WTC11 (cell line): ENCODE results near the gene SNX7. TPM values are rescaled to one million over a fixed set of nuclear protein-coding genes. Genes with fewer than 3 reads are reported as not detected.

Experiments used
- ATAC-seq: fragments of 200-7000 bp; cut with Tn5 transposase; 2 replicates; pipeline ENCODE4 v1.10.0; 2021; ENCODE audit warnings: mild to moderate bottlenecking, moderate library complexity
- CTCF ChIA-PET: fragments of 300-600 bp; sonication (Branson Sonifier 250); formaldehyde crosslinking; loops from one replicate; lab custom pipeline; 2021; ENCODE audit warnings: antibody characterized with exemption; lab: Charles Lee
- POLR2A ChIA-PET: fragments of 350-600 bp; sonication (Branson Sonifier 250); formaldehyde crosslinking; loops from one replicate; lab custom pipeline; 2021; ENCODE audit warnings: antibody characterized with exemption; lab: Charles Lee
- DNase-seq: peaks from one replicate; pipeline ENCODE4 v3.0.0; 2021; ENCODE audit warnings: low spot score
- H3K27ac Mint-ChIP-seq: 2 replicates; pipeline ENCODE4 v1.8.0; 2021; ENCODE audit warnings: mixed read lengths
- H3K27me3 Mint-ChIP-seq: 2 replicates; pipeline ENCODE4 v1.8.0; 2021; ENCODE audit warnings: low read depth, mild to moderate bottlenecking, moderate library complexity, mixed read lengths
- H3K36me3 Mint-ChIP-seq: 2 replicates; pipeline ENCODE4 v1.8.0; 2021; ENCODE audit warnings: mixed read lengths
- H3K4me1 Mint-ChIP-seq: 2 replicates; pipeline ENCODE4 v1.8.0; 2022; ENCODE audit warnings: mixed read lengths
- H3K4me3 Mint-ChIP-seq: 2 replicates; pipeline ENCODE4 v1.8.0; 2021; ENCODE audit warnings: mild to moderate bottlenecking, moderate library complexity, mixed read lengths
- H3K9me3 Mint-ChIP-seq: 2 replicates; pipeline ENCODE4 v1.8.0; 2021; ENCODE audit warnings: mixed read lengths
- AR ChIP-seq: fragments of 250-450 bp; sonication (Bioruptor Pico); IDR thresholded peaks from 2 replicates; pipeline ENCODE4 v1.9.0; 2021; ENCODE audit warnings: mild to moderate bottlenecking
- ATF3 ChIP-seq: sonication (generic); formaldehyde crosslinking; conservative IDR thresholded peaks from 2 replicates; pipeline ENCODE4 v1.8.1; 2022; ENCODE audit warnings: mild to moderate bottlenecking, missing genetic modification reagents
- ATF6 ChIP-seq: sonication (generic); formaldehyde crosslinking; IDR thresholded peaks from 2 replicates; pipeline ENCODE4 v1.8.1; 2023; ENCODE audit warnings: mild to moderate bottlenecking, missing genetic modification reagents
- CDX4 ChIP-seq: fragments of 250-450 bp; sonication (Bioruptor Pico); IDR thresholded peaks from 2 replicates; pipeline ENCODE4 v1.9.0; 2021; ENCODE audit warnings: moderate library complexity, mild to moderate bottlenecking, inconsistent platforms, borderline replicate concordance
- CREM ChIP-seq: sonication (generic); formaldehyde crosslinking; IDR thresholded peaks from 2 replicates; pipeline ENCODE4 v1.8.1; 2022; ENCODE audit warnings: mild to moderate bottlenecking, missing genetic modification reagents, moderate library complexity
- CTCF ChIP-seq: fragments of 200-600 bp; IDR thresholded peaks from 2 replicates; pipeline ENCODE4 v1.8.0; 2022; ENCODE audit warnings: antibody characterized with exemption
- E2F4 ChIP-seq: sonication (generic); formaldehyde crosslinking; IDR thresholded peaks from 2 replicates; pipeline ENCODE4 v1.8.1; 2022; ENCODE audit warnings: low read depth, mild to moderate bottlenecking, moderate library complexity, missing genetic modification reagents, borderline replicate concordance
- ETV6 ChIP-seq: sonication (generic); formaldehyde crosslinking; IDR thresholded peaks from 2 replicates; pipeline ENCODE4 v1.8.1; 2022; ENCODE audit warnings: mild to moderate bottlenecking, missing genetic modification reagents
- IRF2 ChIP-seq: sonication (generic); formaldehyde crosslinking; IDR thresholded peaks from 2 replicates; pipeline ENCODE4 v1.8.0; 2022; ENCODE audit warnings: low read depth, missing genetic modification reagents, borderline replicate concordance
- JAZF1 ChIP-seq: fragments of 250-450 bp; sonication (Bioruptor Pico); IDR thresholded peaks from 2 replicates; pipeline ENCODE4 v1.9.0; 2021; ENCODE audit warnings: moderate library complexity, mild to moderate bottlenecking, inconsistent platforms
- JUN ChIP-seq: sonication (generic); formaldehyde crosslinking; IDR thresholded peaks from 2 replicates; pipeline ENCODE4 v1.8.0; 2023; ENCODE audit warnings: mild to moderate bottlenecking, missing genetic modification reagents
- MAX ChIP-seq: sonication (generic); formaldehyde crosslinking; IDR thresholded peaks from 2 replicates; pipeline ENCODE4 v1.8.0; 2022; ENCODE audit warnings: mild to moderate bottlenecking, missing genetic modification reagents
- NFYB ChIP-seq: sonication (generic); formaldehyde crosslinking; conservative IDR thresholded peaks from 2 replicates; pipeline ENCODE4 v1.8.0; 2022; ENCODE audit warnings: low read depth, missing genetic modification reagents
- NR1H2 ChIP-seq: sonication (generic); formaldehyde crosslinking; IDR thresholded peaks from 2 replicates; pipeline ENCODE4 v1.9.0; 2021; ENCODE audit warnings: mild to moderate bottlenecking, moderate library complexity, missing genetic modification reagents
- SOX15 ChIP-seq: fragments of 250-450 bp; sonication (Bioruptor Pico); IDR thresholded peaks from 2 replicates; pipeline ENCODE4 v1.9.0; 2021; ENCODE audit warnings: mild to moderate bottlenecking
- TEAD1 ChIP-seq: sonication (generic); formaldehyde crosslinking; IDR thresholded peaks from 2 replicates; pipeline ENCODE4 v1.8.0; 2022; ENCODE audit warnings: mild to moderate bottlenecking, missing genetic modification reagents
- TP53 ChIP-seq: sonication (generic); formaldehyde crosslinking; IDR thresholded peaks from 2 replicates; pipeline ENCODE4 v1.8.1; 2023; ENCODE audit warnings: mild to moderate bottlenecking, missing genetic modification reagents
- ZBTB43 ChIP-seq: sonication (generic); formaldehyde crosslinking; IDR thresholded peaks from 2 replicates; pipeline ENCODE4 v1.8.1; 2023; ENCODE audit warnings: mild to moderate bottlenecking, missing genetic modification reagents
- ZNF219 ChIP-seq: sonication (generic); formaldehyde crosslinking; IDR thresholded peaks from 2 replicates; pipeline ENCODE4 v1.8.0; 2023; ENCODE audit warnings: missing genetic modification reagents, mild to moderate bottlenecking, borderline replicate concordance
- ZNF416 ChIP-seq: fragments of 250-450 bp; sonication (Bioruptor Pico); IDR thresholded peaks from 2 replicates; pipeline ENCODE4 v1.9.0; 2021; ENCODE audit warnings: mild to moderate bottlenecking, inconsistent platforms
- ZNF423 ChIP-seq: fragments of 250-450 bp; sonication (Bioruptor Pico); IDR thresholded peaks from 2 replicates; pipeline ENCODE4 v2.1.2; 2022; ENCODE audit warnings: mild to moderate bottlenecking, moderate library complexity
- ZNF671 ChIP-seq: fragments of 250-450 bp; sonication (Bioruptor Pico); IDR thresholded peaks from 2 replicates; pipeline ENCODE4 v1.8.0; 2021; ENCODE audit warnings: mild to moderate bottlenecking
- total RNA-seq: library from RNA; stranded (reverse); gene quantifications from 3 replicates; pipeline ENCODE4 v1.2.3, GENCODE V29; 2021

SNX7 gene
- total RNA-seq, 1 experiment from 2014 or later = 15.7 TPM

GRCh38 chr1:98674075-98674781, 12.7 kb downstream of the SNX7 start (continued):
- TF ChIP-seq CDX4 (CRISPR knock-in tag) (no peak), CTCF (no peak), ZNF416 (CRISPR knock-in tag) (no peak), NR1H2 (CRISPR knock-in tag) (no peak)

GRCh38 chr1:98675282-98675681, 13.8 kb downstream of the SNX7 start:
- TF ChIP-seq ATF6 (no peak), ATF3 (CRISPR knock-in tag) (no peak), AR (CRISPR knock-in tag) (no peak), TEAD1 (CRISPR knock-in tag) (no peak), SOX15 (no peak), ETV6 (CRISPR knock-in tag) (no peak)
- Mint-ChIP-seq H3K9me3 (0 out of 2 replicates have a peak, but pooled peaks cover 8% of the 10 kb centered on the region), H3K27me3 (no peaks in the 10 kb centered on the region), H3K4me3 (no peak overlapping the region), H3K36me3 (peaks cover 7% of the 10 kb centered on the region; the same call in 1 of the 2 replicates), H3K27ac (no peak overlapping the region), H3K4me1 (peaks cover 22% of the 10 kb centered on the region)
- DNase-seq (no peak), ATAC-seq (no peak)
- POLR2A ChIA-PET = no interaction called here
- CTCF ChIA-PET = no interaction called here

- ChIA-PET POLR2A (no interaction called here), CTCF (no interaction called here)
- Mint-ChIP-seq H3K27ac (peak overlapping the region; percentile 81), H3K4me1 (peaks cover 22% of the 10 kb centered on the region), H3K27me3 (no peaks in the 10 kb centered on the region), H3K4me3 (no peak overlapping the region), H3K9me3 (peaks cover 17% of the 10 kb centered on the region), H3K36me3 (peaks cover 7% of the 10 kb centered on the region; the same call in 1 of the 2 replicates)
- TF ChIP-seq NFYB (CRISPR knock-in tag) (no peak), ETV6 (CRISPR knock-in tag) (no peak), ZNF423 (no peak), JUN (no peak), ZNF671 (no peak), JAZF1 (CRISPR knock-in tag) (no peak), ZBTB43 (CRISPR knock-in tag) (no peak), TP53 (CRISPR knock-in tag) (no peak), ZNF219 (CRISPR knock-in tag) (no peak), E2F4 (no peak), MAX (CRISPR knock-in tag) (no peak), IRF2 (no peak), CREM (no peak)
- ATAC-seq = no peak
- no peak for DNase-seq
Observed at GRCh38 chr1:98677288-98677687, 15.8 kb downstream of the SNX7 start.
